GM12878 (cell line): ENCODE data around the gene RSPH9. TPM values are rescaled to one million over a fixed set of nuclear protein-coding genes. Genes with fewer than 3 reads are reported as not detected.

Experiments used
- BHLHE40 ChIP-seq, 2 experiments: fragments of 450-650 bp in 1 of 2; IDR thresholded peaks; 2 replicates each; pipeline ENCODE4 v1.6.1; 2011 to 2017; ENCODE audit warnings: low read depth in 2 of 2, borderline replicate concordance in 1 of 2, improper control_type of control experiment in 1 of 2, low read length in 1 of 2, mild to moderate bottlenecking in 1 of 2
- CEBPZ ChIP-seq: fragments of 150-350 bp; IDR thresholded peaks from 2 replicates; pipeline ENCODE4 v1.6.1; 2016; ENCODE audit warnings: low read depth, low read length
- CREM ChIP-seq: IDR thresholded peaks from 2 replicates; pipeline ENCODE4 v1.6.1; 2014; ENCODE audit warnings: antibody characterized with exemption, low read depth
- E2F4 ChIP-seq: IDR thresholded peaks from 2 replicates; pipeline ENCODE4 v1.6.1; 2012; ENCODE audit warnings: low read depth, low read length, improper control_type of control experiment
- ESRRA ChIP-seq: IDR thresholded peaks from 2 replicates; pipeline ENCODE4 v1.6.1; 2012; ENCODE audit warnings: mild to moderate bottlenecking, low read length, improper control_type of control experiment
- FOXK2 ChIP-seq: fragments of 450-650 bp; IDR thresholded peaks from 2 replicates; pipeline ENCODE4 v1.6.1; 2017; ENCODE audit warnings: mild to moderate bottlenecking, moderate library complexity
- FOXM1 ChIP-seq: IDR thresholded peaks from 2 replicates; pipeline ENCODE4 v1.6.1; 2012; ENCODE audit warnings: low read depth, mild to moderate bottlenecking, inconsistent platforms, low read length, moderate library complexity
- IKZF2 ChIP-seq, 2 experiments: fragments of 450-650 bp; IDR thresholded peaks; 2 replicates each; pipeline ENCODE4 v1.6.1; 2017; ENCODE audit warnings: mild to moderate bottlenecking in 2 of 2, moderate library complexity in 2 of 2
- IRF5 ChIP-seq: fragments of 450-650 bp; IDR thresholded peaks from 2 replicates; pipeline ENCODE4 v1.6.1; 2017; ENCODE audit warnings: borderline replicate concordance
- KDM1A ChIP-seq: fragments of 200-600 bp; sonication (generic); IDR thresholded peaks from 2 replicates; pipeline ENCODE4 v1.6.1; 2016; ENCODE audit warnings: borderline replicate concordance
- LARP7 ChIP-seq: fragments of 450-650 bp; IDR thresholded peaks from 2 replicates; pipeline ENCODE4 v1.6.1; 2017; ENCODE audit warnings: mild to moderate bottlenecking
- MTA2 ChIP-seq: fragments of 450-650 bp; IDR thresholded peaks from 2 replicates; pipeline ENCODE4 v1.6.1; 2016; ENCODE audit warnings: low read depth, mild to moderate bottlenecking, moderate library complexity
- MYB ChIP-seq: fragments of 150-350 bp; IDR thresholded peaks from 2 replicates; pipeline ENCODE4 v1.6.1; 2014; ENCODE audit warnings: mild to moderate bottlenecking, low read depth, low read length, borderline replicate concordance
- NFIC ChIP-seq: IDR thresholded peaks from 2 replicates; pipeline ENCODE4 v1.6.1; 2012; ENCODE audit warnings: low read depth, mild to moderate bottlenecking, inconsistent platforms, low read length, moderate library complexity
- PAX8 ChIP-seq: fragments of 450-650 bp; IDR thresholded peaks from 2 replicates; pipeline ENCODE4 v1.6.1; 2017; ENCODE audit warnings: mild to moderate bottlenecking, moderate library complexity
- PML ChIP-seq: IDR thresholded peaks from 2 replicates; pipeline ENCODE4 v1.6.1; 2012; ENCODE audit warnings: low read length, inconsistent platforms
- RB1 ChIP-seq: fragments of 450-650 bp; formaldehyde crosslinking; IDR thresholded peaks from 2 replicates; pipeline ENCODE4 v1.6.1; 2017; ENCODE audit warnings: mild to moderate bottlenecking, borderline replicate concordance
- RBBP5 ChIP-seq: fragments of 200-600 bp; sonication (generic); conservative IDR thresholded peaks from 2 replicates; pipeline ENCODE4 v1.6.1; 2016
- RCOR1 ChIP-seq: conservative IDR thresholded peaks from 2 replicates; pipeline ENCODE4 v1.6.1; 2012; ENCODE audit warnings: low read depth, low read length, improper control_type of control experiment
- RELA ChIP-seq: fragments of 450-650 bp; IDR thresholded peaks from 2 replicates; pipeline ENCODE4 v1.8.0; 2014; ENCODE audit warnings: borderline replicate concordance; ENCODE audit not compliant: partially characterized antibody
- SP1 ChIP-seq: IDR thresholded peaks from one replicate; pipeline ENCODE4 v1.6.1; 2011; ENCODE audit warnings: low read depth, low read length
- SRF ChIP-seq, 2 experiments: IDR thresholded peaks; 2 replicates each; pipeline ENCODE4 v1.6.1; 2011; ENCODE audit warnings: low read depth in 2 of 2, low read length in 2 of 2, mild to moderate bottlenecking in 1 of 2, moderate library complexity in 1 of 2
- TARDBP ChIP-seq: IDR thresholded peaks from 2 replicates; pipeline ENCODE4 v1.6.1; 2016; ENCODE audit warnings: borderline replicate concordance
- TBL1XR1 ChIP-seq: IDR thresholded peaks from 2 replicates; pipeline ENCODE4 v1.6.1; 2012; ENCODE audit warnings: low read depth, low read length, improper control_type of control experiment
- USF2 ChIP-seq: IDR thresholded peaks from 2 replicates; pipeline ENCODE4 v1.6.1; 2011; ENCODE audit warnings: low read depth, low read length, improper control_type of control experiment, borderline replicate concordance
- YY1 ChIP-seq: IDR thresholded peaks from 2 replicates; pipeline ENCODE4 v1.6.1; 2011; ENCODE audit warnings: low read depth, mild to moderate bottlenecking, low read length
- ZNF622 ChIP-seq: fragments of 450-650 bp; IDR thresholded peaks from 2 replicates; pipeline ENCODE4 v1.6.1; 2017; ENCODE audit warnings: mild to moderate bottlenecking, inconsistent platforms
- polyA plus RNA-seq, 11 experiments: library from polyadenylated mRNA; depleted of rRNA in 4 of 11; unstranded in 6 of 11; stranded (reverse) in 5 of 11; fragments of >200 nt; fragmentation: Nextera tagmentation in 4 of 11; fragmentation: Illumina TruSeq in 1 of 11; extraction: Ambion mirVana in 4 of 11; extraction: Trizol in 1 of 11; gene quantifications; 1 replicate in 1 of 11; 2 replicates in 10 of 11; pipeline versions ENCODE4 v1.2.1 to v1.2.3, GENCODE V29; 2011 to 2016; ENCODE audit warnings: inconsistent platforms in 2 of 11, missing spikeins in 2 of 11, low read depth in 1 of 11
- total RNA-seq, 4 experiments: library from RNA; depleted of rRNA in 3 of 4; stranded (reverse); fragments of >200 nt in 3 of 4; fragmentation: Illumina TruSeq in 1 of 4; extraction: Trizol in 1 of 4; gene quantifications; 2 replicates each; pipeline versions ENCODE4 v1.2.1 to v1.2.3, GENCODE V29; 2013 to 2021

RSPH9 gene
- total and polyA plus RNA-seq, 10 of the 15 experiments (the other 5 are each of a cell fraction or from before 2014, with no cell fraction given) = 0.26 to 0.63 (median 0.36) TPM; not detected in 6

GRCh38 chr6:43628393-43629103 lies 16.3 kb upstream of the RSPH9 start (continued):
- TF ChIP-seq CEBPZ (no peak), RB1 (peak; percentile 48; the same call in 1 of the 2 replicates), E2F4 (0 out of 2 replicates have a peak, but pooled peaks have one; percentile 38), MTA2 (peak; percentile 12; the same call in 1 of the 2 replicates), RCOR1 (0 out of 2 replicates have a peak, but pooled peaks have one; percentile 8), KDM1A (no peak), TBL1XR1 (no peak), SP1 (no peak), IKZF2 (IDR thresholded peaks at IDR 0.05) (peak in 1 of 2 experiments; percentile 30; a peak in 2 of 4 replicates), ESRRA (no peak), RBBP5 (no peak), PML (no peak), FOXM1 (no peak), MYB (no peak), PAX8 (no peak), NFIC (no peak), FOXK2 (no peak), ZNF622 (no peak), SRF (IDR thresholded peaks at IDR 0.05; ENCODE audit: low read depth in 2 of 2, low read length in 2 of 2) (no peak), IRF5 (no peak), CREM (peak; percentile 14; the same call in 1 of the 2 replicates), TARDBP (no peak), RELA (no peak), LARP7 (no peak; the same call in 1 of the 2 replicates), USF2 (no peak), BHLHE40 (IDR thresholded peaks at IDR 0.05; ENCODE audit: borderline replicate concordance in 1 of 2, low read depth in 2 of 2, low read length in 1 of 2) (peak; percentile 21 to 55; a peak in 1 of 4 replicates), YY1 (no peak)
